ENCODE results near the gene EIF4G1. TPM values are rescaled to one million over a fixed set of nuclear protein-coding genes. Genes with fewer than 3 reads are reported as not detected.
A peak's percentile ranks its signal among the peaks of the same experiment; 100 is the strongest.

The EIF4G1 gene
- total RNA-seq, 2 donors from 2014 or later: 146 to 213 TPM

GRCh38 chr3:184299488-184300377 lies 14.7 kb upstream of the EIF4G1 start:
- TF ChIP-seq CTCF (IDR thresholded peaks at IDR 0.05): no peak
- TF ChIP-seq POLR2A (IDR thresholded peaks at IDR 0.05): no peak
- Histone ChIP-seq H3K4me1 (peaks cover 29% of the 10 kb centered on the region), H3K27me3 (no peaks in the 10 kb centered on the region), H3K9me3 (no peaks in the 10 kb centered on the region), H3K4me3 (peak overlapping the region; percentile 49 to 85), H3K27ac (peak overlapping the region; percentile 17 to 84 (median 49)), H3K36me3 (replicated peaks in 1 of 2; ENCODE audit: insufficient read depth in 1 of 2, low read depth in 2 of 2) (peaks cover 11 to 24% of the 10 kb centered on the region in 2 donors)
- no peak for DNase-seq
- WGBS, 2 donors: 13 to 23% methylated on average over 21 to 29 of the region's 29 CpGs
- no peak for ATAC-seq
- intact Hi-C loops (cut with DNase I): no loop called here

GRCh38 chr3:184300378-184300720 lies 14.1 kb upstream of the EIF4G1 start:
- intact Hi-C loops (cut with DNase I): no loop called here
- no peak overlapping the region for H3K27ac ChIP-seq
- DNase-seq (no peak), ATAC-seq (no peak)
- H3K27me3 ChIP-seq: no peaks in the 10 kb centered on the region
- peaks cover 11 to 24% of the 10 kb centered on the region in 2 donors for H3K36me3 ChIP-seq (replicated peaks in 1 of 2; ENCODE audit: insufficient read depth in 1 of 2, low read depth in 2 of 2)
- TF ChIP-seq POLR2A (IDR thresholded peaks at IDR 0.05) (no peak), CTCF (IDR thresholded peaks at IDR 0.05) (no peak)
- no peaks in the 10 kb centered on the region for H3K9me3 ChIP-seq
- WGBS, 2 donors: 60 to 76% methylated on average over 3 of the region's 3 CpGs
- H3K4me1 ChIP-seq: peaks cover 29% of the 10 kb centered on the region
- H3K4me3 ChIP-seq: no peak overlapping the region

- Histone ChIP-seq H3K4me1 (peaks cover 3% of the 10 kb centered on the region), H3K4me3 (no peak overlapping the region), H3K27ac (no peak overlapping the region), H3K27me3 (no peaks in the 10 kb centered on the region), H3K9me3 (no peaks in the 10 kb centered on the region), H3K36me3 (replicated peaks in 1 of 2; ENCODE audit: insufficient read depth in 1 of 2, low read depth in 2 of 2) (peaks cover 16 to 44% of the 10 kb centered on the region in 2 donors)
- TF ChIP-seq CTCF (IDR thresholded peaks at IDR 0.05) (peak; percentile 9 to 45 (median 32)), POLR2A (IDR thresholded peaks at IDR 0.05) (no peak)
- WGBS, 2 donors: 26 to 33% methylated on average over 1 of the region's 1 CpG
- peak; percentile 57 for ATAC-seq
- no peak for DNase-seq
- intact Hi-C loops (cut with DNase I): no loop called here
Observed at GRCh38 chr3:184305577-184305976, 8.8 kb upstream of the EIF4G1 start.

- intact Hi-C loops (cut with DNase I): no loop called here
- no peaks in the 10 kb centered on the region for H3K4me1 ChIP-seq
- no peaks in the 10 kb centered on the region for H3K27me3 ChIP-seq
- WGBS, 2 donors: 71 to 80% methylated on average over 4 of the region's 4 CpGs
- peaks cover 16 to 42% of the 10 kb centered on the region in 2 donors for H3K36me3 ChIP-seq (replicated peaks in 1 of 2; ENCODE audit: insufficient read depth in 1 of 2, low read depth in 2 of 2)
- H3K27ac ChIP-seq: no peak overlapping the region
- DNase-seq (no peak), ATAC-seq (no peak)
- no peaks in the 10 kb centered on the region for H3K9me3 ChIP-seq
- no peak overlapping the region for H3K4me3 ChIP-seq
- TF ChIP-seq POLR2A (IDR thresholded peaks at IDR 0.05): no peak
Observed at GRCh38 chr3:184306341-184306972, 7.9 kb upstream of the EIF4G1 start.

GRCh38 chr3:184307915-184308314 lies 6.5 kb upstream of the EIF4G1 start:
- H3K4me1 ChIP-seq: no peaks in the 10 kb centered on the region
- 89 to 94% methylated on average over 9 of the region's 9 CpGs for WGBS, 2 donors
- intact Hi-C loops (cut with DNase I): no loop called here
- TF ChIP-seq POLR2A (IDR thresholded peaks at IDR 0.05): no peak
- TF ChIP-seq CTCF (IDR thresholded peaks at IDR 0.05): no peak
- ATAC-seq (no peak), DNase-seq (no peak)
- H3K27me3 ChIP-seq: no peaks in the 10 kb centered on the region
- H3K9me3 ChIP-seq: no peaks in the 10 kb centered on the region
- H3K36me3 ChIP-seq (replicated peaks in 1 of 2; ENCODE audit: insufficient read depth in 1 of 2, low read depth in 2 of 2): peaks cover 5 to 35% of the 10 kb centered on the region in 2 donors
- no peak overlapping the region for H3K27ac ChIP-seq
- H3K4me3 ChIP-seq: no peak overlapping the region
